ENCODE measurements around the gene FOXR1. TPM values are rescaled to one million over a fixed set of nuclear protein-coding genes. Genes with fewer than 3 reads are reported as not detected.

Gene FOXR1
- total RNA-seq, 1 experiment from 2014 or later: not detected

- Mint-ChIP-seq H3K9me3 (no peaks in the 10 kb centered on the region), H3K36me3 (no peaks in the 10 kb centered on the region), H3K27ac (no peak overlapping the region)
These were observed 40.0 kb upstream of the FOXR1 start for GRCh38 chr11:118931571-118931970.

More at GRCh38 chr11:118931571-118931970, 40.0 kb upstream of the FOXR1 start:
- TF ChIP-seq TEAD1 (CRISPR knock-in tag; IDR thresholded peaks at IDR 0.05): no peak
- TF ChIP-seq, protein P1, sequence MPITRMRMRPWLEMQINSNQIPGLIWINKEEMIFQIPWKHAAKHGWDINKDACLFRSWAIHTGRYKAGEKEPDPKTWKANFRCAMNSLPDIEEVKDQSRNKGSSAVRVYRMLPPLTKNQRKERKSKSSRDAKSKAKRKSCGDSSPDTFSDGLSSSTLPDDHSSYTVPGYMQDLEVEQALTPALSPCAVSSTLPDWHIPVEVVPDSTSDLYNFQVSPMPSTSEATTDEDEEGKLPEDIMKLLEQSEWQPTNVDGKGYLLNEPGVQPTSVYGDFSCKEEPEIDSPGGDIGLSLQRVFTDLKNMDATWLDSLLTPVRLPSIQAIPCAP (CRISPR knock-in tag; IDR thresholded peaks at IDR 0.05): no peak
- TF ChIP-seq, protein P2, sequence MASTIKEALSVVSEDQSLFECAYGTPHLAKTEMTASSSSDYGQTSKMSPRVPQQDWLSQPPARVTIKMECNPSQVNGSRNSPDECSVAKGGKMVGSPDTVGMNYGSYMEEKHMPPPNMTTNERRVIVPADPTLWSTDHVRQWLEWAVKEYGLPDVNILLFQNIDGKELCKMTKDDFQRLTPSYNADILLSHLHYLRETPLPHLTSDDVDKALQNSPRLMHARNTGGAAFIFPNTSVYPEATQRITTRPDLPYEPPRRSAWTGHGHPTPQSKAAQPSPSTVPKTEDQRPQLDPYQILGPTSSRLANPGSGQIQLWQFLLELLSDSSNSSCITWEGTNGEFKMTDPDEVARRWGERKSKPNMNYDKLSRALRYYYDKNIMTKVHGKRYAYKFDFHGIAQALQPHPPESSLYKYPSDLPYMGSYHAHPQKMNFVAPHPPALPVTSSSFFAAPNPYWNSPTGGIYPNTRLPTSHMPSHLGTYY (CRISPR knock-in tag; IDR thresholded peaks at IDR 0.05): no peak
- no peak for TF ChIP-seq ARID4B (CRISPR knock-in tag; IDR thresholded peaks at IDR 0.05; ENCODE audit: borderline replicate concordance)
- TF ChIP-seq HMGXB4 (CRISPR knock-in tag; IDR thresholded peaks at IDR 0.05): no peak
- TF ChIP-seq SMAD3 (CRISPR knock-in tag; IDR thresholded peaks at IDR 0.05; ENCODE audit: borderline replicate concordance): no peak
- no peak for TF ChIP-seq USF1 (CRISPR knock-in tag; IDR thresholded peaks at IDR 0.05)
- TF ChIP-seq SMAD4 (CRISPR knock-in tag; IDR thresholded peaks at IDR 0.05): no peak
- no peak for TF ChIP-seq ZNF121 (CRISPR knock-in tag; IDR thresholded peaks at IDR 0.05)
- TF ChIP-seq GRHL2 (CRISPR knock-in tag; IDR thresholded peaks at IDR 0.05; ENCODE audit: insufficient replicate concordance, severe bottlenecking): no peak
- no peak for TF ChIP-seq TP53 (CRISPR knock-in tag; IDR thresholded peaks at IDR 0.05)
- no peak for TF ChIP-seq KAT7 (CRISPR knock-in tag; IDR thresholded peaks at IDR 0.05; ENCODE audit: borderline replicate concordance)
- no peak for TF ChIP-seq RELA (CRISPR knock-in tag; IDR thresholded peaks at IDR 0.05; ENCODE audit: borderline replicate concordance)
- H3K4me1 Mint-ChIP-seq: peaks cover 28% of the 10 kb centered on the region
- H3K27me3 Mint-ChIP-seq (ENCODE audit: low read depth): peaks cover 20% of the 10 kb centered on the region
- CTCF ChIA-PET: interaction anchor here (0.7 to 2.3 kb wide), 3 partner anchors 9 to 22 kb away, joined by 3 to 17 read pairs (median 4); no protein-coding TSS in a partner anchor
- DNase-seq (ENCODE audit: low spot score): no peak
- H3K4me3 Mint-ChIP-seq: no peak overlapping the region
- POLR2A ChIA-PET: no interaction called here
- ATAC-seq: no peak

All from WTC11 (cell line).